ENCODE results near the gene SHC2.
"Not testable (repeated sequence)": the region's sequence is repeated elsewhere in the genome, so short reads cannot be mapped to it uniquely, and the experiment has no call there.

SHC2 gene

GRCh38 chr19:388691-389090 is 72.1 kb downstream of the SHC2 start:
- H3K9me3 ChIP-seq (ENCODE audit: control insufficient read depth, insufficient read depth, low read depth, low read length), result no peaks in the 10 kb centered on the region
- no peaks in the 10 kb centered on the region for H3K4me1 ChIP-seq (ENCODE audit: control insufficient read depth, insufficient read depth, low read length)
- CTCF ChIA-PET, result interaction anchor here (1.1 kb wide), 1 partner anchor 118 kb away, joined by 3 read pairs; no protein-coding TSS in a partner anchor
- no peaks in the 10 kb centered on the region for H3K36me3 ChIP-seq (ENCODE audit: control insufficient read depth in 2 of 2, insufficient read depth in 1 of 2, low read length in 2 of 2)
- H3K4me3 ChIP-seq (ENCODE audit: low read depth, low read length), result no peak overlapping the region
- no peak overlapping the region for H3K27ac ChIP-seq (ENCODE audit: extremely low read depth, low read depth, low read length)
- no peak for TF ChIP-seq ZNF645 (tag by site-specific recombination; IDR thresholded peaks at IDR 0.05)
- TF ChIP-seq KLF7 (tag by site-specific recombination; IDR thresholded peaks at IDR 0.05; ENCODE audit: borderline replicate concordance), result no peak
- TF ChIP-seq ZNF449 (tag by site-specific recombination; IDR thresholded peaks at IDR 0.05), result no peak
- no peak for TF ChIP-seq YY2 (tag by site-specific recombination; IDR thresholded peaks at IDR 0.05)
- TF ChIP-seq ZNF626 (tag by site-specific recombination; IDR thresholded peaks at IDR 0.05), result no peak
- TF ChIP-seq ZNF148 (tag by site-specific recombination; IDR thresholded peaks at IDR 0.05; ENCODE audit: borderline replicate concordance), result no peak
- no peak for TF ChIP-seq ZNF664 (tag by site-specific recombination; IDR thresholded peaks at IDR 0.05)
- no peak for TF ChIP-seq ZEB2 (tag by site-specific recombination; IDR thresholded peaks at IDR 0.05)
- TF ChIP-seq ZNF596 (tag by site-specific recombination; IDR thresholded peaks at IDR 0.05), result no peak
- no peak for TF ChIP-seq ZNF362 (tag by site-specific recombination; IDR thresholded peaks at IDR 0.05)
- no peak for TF ChIP-seq REPIN1 (tag by site-specific recombination; IDR thresholded peaks at IDR 0.05; ENCODE audit: low read depth)
- POLR2A ChIA-PET, result no interaction called here

- no peak overlapping the region for H3K4me3 ChIP-seq (ENCODE audit: low read depth, low read length)
- H3K36me3 ChIP-seq (ENCODE audit: control insufficient read depth in 2 of 2, insufficient read depth in 1 of 2, low read length in 2 of 2), result no peaks in the 10 kb centered on the region
- TF ChIP-seq MEIS1 (CRISPR knock-in tag; IDR thresholded peaks at IDR 0.05; ENCODE audit: borderline replicate concordance) (no peak), ZFP41 (tag by site-specific recombination; IDR thresholded peaks at IDR 0.05; ENCODE audit: borderline replicate concordance) (no peak)
- H3K4me1 ChIP-seq (ENCODE audit: control insufficient read depth, insufficient read depth, low read length), result no peaks in the 10 kb centered on the region; the same call in 1 of the 2 replicates
- no peak overlapping the region for H3K27ac ChIP-seq (ENCODE audit: extremely low read depth, low read depth, low read length)
- no peaks in the 10 kb centered on the region for H3K9me3 ChIP-seq (ENCODE audit: control insufficient read depth, insufficient read depth, low read depth, low read length)
- POLR2A ChIA-PET, result no interaction called here
- CTCF ChIA-PET, result no interaction called here
Measured at GRCh38 chr19:387777-388176, 73.1 kb downstream of the SHC2 start.

GRCh38 chr19:386632-387301 is 74.1 kb downstream of the SHC2 start:
- POLR2A ChIA-PET; H3K36me3 ChIP-seq (ENCODE audit: control insufficient read depth in 2 of 2, insufficient read depth in 1 of 2, low read length in 2 of 2); CTCF ChIA-PET; H3K4me1 ChIP-seq (ENCODE audit: control insufficient read depth, insufficient read depth, low read length); H3K9me3 ChIP-seq (ENCODE audit: control insufficient read depth, insufficient read depth, low read depth, low read length); H3K27ac ChIP-seq (ENCODE audit: extremely low read depth, low read depth, low read length); H3K4me3 ChIP-seq (ENCODE audit: low read depth, low read length): not testable (repeated sequence)

GRCh38 chr19:386189-386588 is 74.6 kb downstream of the SHC2 start:
- POLR2A ChIA-PET; H3K36me3 ChIP-seq (ENCODE audit: control insufficient read depth in 2 of 2, insufficient read depth in 1 of 2, low read length in 2 of 2); H3K4me1 ChIP-seq (ENCODE audit: control insufficient read depth, insufficient read depth, low read length); CTCF ChIA-PET; H3K27ac ChIP-seq (ENCODE audit: extremely low read depth, low read depth, low read length); H3K9me3 ChIP-seq (ENCODE audit: control insufficient read depth, insufficient read depth, low read depth, low read length); H3K4me3 ChIP-seq (ENCODE audit: low read depth, low read length): not testable (repeated sequence)

Data from HEK293 (cell line).